Osteocyte (in vitro differentiated cells): ENCODE measurements around the gene USP7. TPM values are rescaled to one million over a fixed set of nuclear protein-coding genes. Genes with fewer than 3 reads are reported as not detected.
"Not testable (repeated sequence)": the region's sequence is repeated elsewhere in the genome, so short reads cannot be mapped to it uniquely, and the experiment has no call there.

Experiments
- DNase-seq: peaks from one replicate; pipeline ENCODE4 v3.0.0; 2021; ENCODE audit warnings: mixed read lengths; ENCODE audit not compliant: unreplicated experiment; ENCODE audit errors: extremely low spot score
- H3K27ac Mint-ChIP-seq: one replicate; pipeline ENCODE4 v1.8.0; 2021; ENCODE audit warnings: mild to moderate bottlenecking, mixed read lengths; ENCODE audit not compliant: unreplicated experiment
- H3K27me3 Mint-ChIP-seq: one replicate; pipeline ENCODE4 v1.8.0; 2021; ENCODE audit warnings: mixed read lengths; ENCODE audit not compliant: unreplicated experiment
- H3K36me3 Mint-ChIP-seq: one replicate; pipeline ENCODE4 v1.8.0; 2021; ENCODE audit warnings: mixed read lengths; ENCODE audit not compliant: unreplicated experiment
- H3K4me1 Mint-ChIP-seq: one replicate; pipeline ENCODE4 v1.8.0; 2021; ENCODE audit warnings: mixed read lengths; ENCODE audit not compliant: unreplicated experiment
- H3K4me3 Mint-ChIP-seq: one replicate; pipeline ENCODE4 v1.8.0; 2021; ENCODE audit warnings: mild to moderate bottlenecking, moderate library complexity, mixed read lengths; ENCODE audit not compliant: unreplicated experiment
- H3K9me3 Mint-ChIP-seq: one replicate; pipeline ENCODE4 v1.8.0; 2021; ENCODE audit warnings: mixed read lengths; ENCODE audit not compliant: unreplicated experiment
- total RNA-seq: library from RNA; stranded (reverse); gene quantifications from 2 replicates; pipeline ENCODE4 v1.2.1, GENCODE V29; 2021
- TF ChIP-seq, protein P1 (sequence below): fragments of 200-600 bp; sonication (generic); IDR thresholded peaks from 2 replicates; pipeline ENCODE4 v1.5.0; 2021; ENCODE audit warnings: antibody characterized with exemption, mild to moderate bottlenecking, moderate library complexity

USP7 gene
- total RNA-seq, 1 donor from 2014 or later, result 88.2 TPM

GRCh38 chr16:8874388-8874787, 89.3 kb downstream of the USP7 start:
- Mint-ChIP-seq H3K27me3 (no peaks in the 10 kb centered on the region), H3K9me3 (no peaks in the 10 kb centered on the region), H3K4me3 (no peak overlapping the region), H3K4me1 (peaks cover 13% of the 10 kb centered on the region), H3K27ac (no peak overlapping the region), H3K36me3 (no peaks in the 10 kb centered on the region)
- DNase-seq, result no peak
- TF ChIP-seq, protein P1, sequence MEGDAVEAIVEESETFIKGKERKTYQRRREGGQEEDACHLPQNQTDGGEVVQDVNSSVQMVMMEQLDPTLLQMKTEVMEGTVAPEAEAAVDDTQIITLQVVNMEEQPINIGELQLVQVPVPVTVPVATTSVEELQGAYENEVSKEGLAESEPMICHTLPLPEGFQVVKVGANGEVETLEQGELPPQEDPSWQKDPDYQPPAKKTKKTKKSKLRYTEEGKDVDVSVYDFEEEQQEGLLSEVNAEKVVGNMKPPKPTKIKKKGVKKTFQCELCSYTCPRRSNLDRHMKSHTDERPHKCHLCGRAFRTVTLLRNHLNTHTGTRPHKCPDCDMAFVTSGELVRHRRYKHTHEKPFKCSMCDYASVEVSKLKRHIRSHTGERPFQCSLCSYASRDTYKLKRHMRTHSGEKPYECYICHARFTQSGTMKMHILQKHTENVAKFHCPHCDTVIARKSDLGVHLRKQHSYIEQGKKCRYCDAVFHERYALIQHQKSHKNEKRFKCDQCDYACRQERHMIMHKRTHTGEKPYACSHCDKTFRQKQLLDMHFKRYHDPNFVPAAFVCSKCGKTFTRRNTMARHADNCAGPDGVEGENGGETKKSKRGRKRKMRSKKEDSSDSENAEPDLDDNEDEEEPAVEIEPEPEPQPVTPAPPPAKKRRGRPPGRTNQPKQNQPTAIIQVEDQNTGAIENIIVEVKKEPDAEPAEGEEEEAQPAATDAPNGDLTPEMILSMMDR, result no peak

- not testable (repeated sequence) for H3K27me3 Mint-ChIP-seq, H3K27ac Mint-ChIP-seq, H3K36me3 Mint-ChIP-seq, H3K9me3 Mint-ChIP-seq, H3K4me3 Mint-ChIP-seq, DNase-seq
- H3K4me1 Mint-ChIP-seq, result peaks cover 16% of the 10 kb centered on the region
Observed at GRCh38 chr16:8873866-8874195, 89.9 kb downstream of the USP7 start.

DNA sequence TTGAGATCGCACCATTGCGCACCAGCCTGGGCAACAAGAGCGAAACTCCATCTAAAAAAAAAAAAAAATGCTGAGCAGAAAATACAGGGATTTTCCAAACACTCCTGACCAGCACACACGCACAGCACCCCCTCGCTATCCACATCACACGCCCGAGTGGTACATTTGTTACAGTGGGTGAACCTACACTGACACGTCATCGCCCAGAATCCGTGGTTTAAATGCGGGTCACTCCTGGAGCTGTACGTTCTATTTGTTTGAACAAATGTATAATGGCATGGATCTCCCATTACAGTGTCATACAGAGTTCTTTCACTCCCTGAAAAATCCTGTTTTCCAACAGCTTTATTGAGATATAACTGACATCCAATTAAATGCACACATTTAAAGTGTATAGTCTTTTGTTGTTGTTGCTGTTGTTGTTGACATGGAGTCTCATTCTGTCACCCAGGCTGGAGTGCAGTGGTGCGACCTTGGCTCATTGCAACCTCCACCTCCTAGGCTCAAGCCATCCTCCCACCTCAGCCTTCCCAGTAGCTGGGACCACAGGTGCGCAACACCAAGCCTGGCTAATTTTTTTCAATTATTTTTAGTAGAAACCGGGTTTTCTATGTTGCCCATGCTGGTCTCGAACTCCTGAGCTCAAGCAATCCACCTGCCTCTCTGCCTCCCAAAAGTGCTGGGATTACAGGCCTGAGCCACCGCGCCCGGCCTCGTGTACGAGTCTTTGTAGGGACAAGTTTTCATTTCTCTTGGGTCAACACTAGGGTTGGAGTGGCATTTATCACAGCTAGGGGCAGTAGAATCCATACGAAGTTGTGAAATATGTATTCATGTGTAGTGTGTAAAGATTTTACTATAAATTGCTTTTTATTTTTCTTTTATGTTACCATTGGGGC, 90.5 kb downstream of the USP7 start:
- Mint-ChIP-seq H3K27ac (no peak overlapping the region), H3K36me3 (no peaks in the 10 kb centered on the region), H3K27me3 (no peaks in the 10 kb centered on the region), H3K4me1 (peaks cover 12% of the 10 kb centered on the region), H3K4me3 (no peak overlapping the region), H3K9me3 (no peaks in the 10 kb centered on the region)
- DNase-seq, result no peak
- TF ChIP-seq, protein P1, result peak; percentile 28

GRCh38 chr16:8872071-8872470, 91.6 kb downstream of the USP7 start:
- Mint-ChIP-seq H3K9me3 (no peaks in the 10 kb centered on the region), H3K36me3 (no peaks in the 10 kb centered on the region), H3K4me1 (peaks cover 22% of the 10 kb centered on the region), H3K27ac (no peak overlapping the region), H3K27me3 (no peaks in the 10 kb centered on the region), H3K4me3 (no peak overlapping the region)
- TF ChIP-seq, protein P1, result no peak
- no peak for DNase-seq

GRCh38 chr16:8869988-8870241, 93.8 kb downstream of the USP7 start:
- DNase-seq, H3K9me3 Mint-ChIP-seq, H3K27me3 Mint-ChIP-seq, H3K27ac Mint-ChIP-seq, H3K4me3 Mint-ChIP-seq, H3K36me3 Mint-ChIP-seq: not testable (repeated sequence)
- peaks cover 41% of the 10 kb centered on the region for H3K4me1 Mint-ChIP-seq

DNA sequence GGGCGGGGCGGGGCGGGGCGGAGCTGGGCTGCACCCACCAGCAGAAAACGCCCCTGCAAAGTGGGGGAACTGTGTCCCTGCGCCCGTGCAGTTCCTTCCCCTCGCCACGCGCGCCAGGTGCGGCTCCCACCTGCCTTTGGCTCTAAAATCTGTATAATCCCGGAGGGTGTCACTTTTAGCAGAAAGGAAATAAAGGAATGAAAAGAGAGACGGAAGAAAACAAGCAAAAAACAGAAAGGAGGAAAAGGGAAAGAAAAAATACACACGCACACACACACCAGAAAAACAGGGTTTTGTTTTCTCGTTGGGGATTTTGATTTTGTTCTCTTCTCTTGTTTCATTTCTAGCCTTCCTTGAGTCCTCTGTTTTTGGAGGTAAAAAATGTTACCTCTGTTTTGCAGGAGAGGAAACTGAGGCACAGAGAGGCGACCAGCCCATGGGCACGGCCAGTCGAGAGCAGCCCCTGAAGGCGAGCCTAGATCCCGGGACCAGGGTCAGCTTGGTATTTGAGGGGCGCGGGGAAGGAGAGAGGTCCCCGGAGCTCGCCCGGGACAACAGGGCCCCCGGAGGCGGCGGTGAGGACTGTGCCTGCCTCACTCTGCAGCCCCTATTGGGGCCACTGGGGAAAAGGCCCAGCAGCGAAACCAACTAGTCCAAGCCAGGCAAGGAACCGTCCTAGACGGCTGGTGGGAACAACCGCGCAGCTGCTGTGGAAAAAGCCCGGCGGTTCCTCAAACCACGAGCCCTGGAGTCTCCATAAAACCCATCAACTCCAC, 94.3 kb downstream of the USP7 start:
- Mint-ChIP-seq H3K4me3 (peak overlapping the region; percentile 96), H3K4me1 (peaks cover 45% of the 10 kb centered on the region), H3K9me3 (no peaks in the 10 kb centered on the region), H3K27me3 (no peaks in the 10 kb centered on the region), H3K27ac (peak overlapping the region; percentile 21), H3K36me3 (no peaks in the 10 kb centered on the region)
- TF ChIP-seq, protein P1, result no peak
- no peak for DNase-seq
